HEK293 (cell line): Measurements from ENCODE around the gene DMD.

Experiments used
- CTCF ChIA-PET: fragments of 350-600 bp; formaldehyde crosslinking; extraction: SDS; loops from one replicate; lab custom pipeline; 2021; ENCODE audit warnings: antibody characterized with exemption; lab: Yijun Ruan, JAX
- POLR2A ChIA-PET: fragments of 300-600 bp; formaldehyde crosslinking; extraction: SDS; loops from one replicate; lab custom pipeline; 2020; ENCODE audit warnings: antibody characterized with exemption, inconsistent platforms; lab: Yijun Ruan, JAX
- H3K27ac ChIP-seq: fragments of 200-500 bp; sonication (Bioruptor generic); 2 replicates; pipeline ENCODE4 v1.5.1; 2014; ENCODE audit warnings: low read depth, low read length, control low read depth, inconsistent platforms; ENCODE audit errors: extremely low read depth
- H3K36me3 ChIP-seq, 2 experiments: fragments of 200-500 bp in 1 of 2; sonication (Bioruptor generic) in 1 of 2; 1 replicate in 1 of 2; 2 replicates in 1 of 2; pipeline ENCODE4 v1.5.1; 2014 to 2017; ENCODE audit warnings: inconsistent platforms in 2 of 2, low read length in 2 of 2; ENCODE audit not compliant: control insufficient read depth in 2 of 2, insufficient read depth in 1 of 2
- H3K4me1 ChIP-seq: fragments of 200-500 bp; sonication (Bioruptor generic); 2 replicates; pipeline ENCODE4 v1.5.1; 2014; ENCODE audit warnings: mild to moderate bottlenecking, low read length, inconsistent platforms; ENCODE audit not compliant: control insufficient read depth, insufficient read depth
- H3K4me3 ChIP-seq: 2 replicates; pipeline ENCODE4 v1.5.1; 2011; ENCODE audit warnings: low read depth, mild to moderate bottlenecking, control low read depth, low read length, moderate library complexity
- H3K9me3 ChIP-seq: fragments of 200-500 bp; sonication (Bioruptor generic); 2 replicates; pipeline ENCODE4 v1.5.1; 2014; ENCODE audit warnings: low read depth, low read length, inconsistent platforms; ENCODE audit not compliant: control insufficient read depth, insufficient read depth
- BCL11B ChIP-seq: fragments of 450-650 bp; formaldehyde crosslinking; IDR thresholded peaks from 2 replicates; pipeline ENCODE4 v1.5.1; 2016; ENCODE audit warnings: low read depth, missing biosample characterization, missing genetic modification characterization
- FEZF1 ChIP-seq: fragments of 450-650 bp; formaldehyde crosslinking; IDR thresholded peaks from 2 replicates; pipeline ENCODE4 v1.5.1; 2016; ENCODE audit warnings: missing biosample characterization, missing genetic modification characterization
- RBAK ChIP-seq: fragments of 450-650 bp; formaldehyde crosslinking; IDR thresholded peaks from 2 replicates; pipeline ENCODE4 v1.5.1; 2016; ENCODE audit warnings: missing biosample characterization, missing genetic modification characterization
- ZFP37 ChIP-seq: fragments of 450-650 bp; formaldehyde crosslinking; IDR thresholded peaks from 2 replicates; pipeline ENCODE4 v1.5.1; 2016; ENCODE audit warnings: missing biosample characterization, missing genetic modification characterization
- ZNF114 ChIP-seq: fragments of 450-650 bp; formaldehyde crosslinking; IDR thresholded peaks from 2 replicates; pipeline ENCODE4 v1.5.0; 2017; ENCODE audit warnings: missing biosample characterization, missing genetic modification characterization
- ZNF174 ChIP-seq: fragments of 450-650 bp; formaldehyde crosslinking; IDR thresholded peaks from 2 replicates; pipeline ENCODE4 v1.5.0; 2017; ENCODE audit warnings: missing biosample characterization, mild to moderate bottlenecking, missing genetic modification characterization
- ZNF202 ChIP-seq: fragments of 450-650 bp; formaldehyde crosslinking; IDR thresholded peaks from 2 replicates; pipeline ENCODE4 v1.5.1; 2016; ENCODE audit warnings: missing biosample characterization, missing genetic modification characterization, borderline replicate concordance
- ZNF37A ChIP-seq: fragments of 450-650 bp; IDR thresholded peaks from 2 replicates; pipeline ENCODE4 v1.5.1; 2018; ENCODE audit warnings: missing biosample characterization, missing genetic modification characterization
- ZNF571 ChIP-seq: fragments of 450-650 bp; formaldehyde crosslinking; IDR thresholded peaks from 2 replicates; pipeline ENCODE4 v1.5.0; 2017; ENCODE audit warnings: missing biosample characterization, missing genetic modification characterization
- ZNF658 ChIP-seq: fragments of 450-650 bp; formaldehyde crosslinking; IDR thresholded peaks from 2 replicates; pipeline ENCODE4; 2016; ENCODE audit warnings: missing biosample characterization, missing genetic modification characterization
- ZNF791 ChIP-seq: fragments of 450-650 bp; formaldehyde crosslinking; IDR thresholded peaks from 2 replicates; pipeline ENCODE4 v1.5.1; 2016; ENCODE audit warnings: missing biosample characterization, missing genetic modification characterization
- TF ChIP-seq, protein P1 (sequence below): fragments of 450-650 bp; formaldehyde crosslinking; IDR thresholded peaks from 2 replicates; pipeline ENCODE4 v1.5.1; 2017; ENCODE audit warnings: missing biosample characterization, missing genetic modification characterization
- TF ChIP-seq, protein P2 (sequence below): fragments of 450-650 bp; formaldehyde crosslinking; optimal IDR thresholded peaks from 2 replicates; pipeline ENCODE3; 2016; ENCODE audit warnings: missing biosample characterization, mild to moderate bottlenecking, missing genetic modification characterization
- TF ChIP-seq, protein P3 (sequence below): fragments of 450-650 bp; IDR thresholded peaks from 2 replicates; pipeline ENCODE4 v1.5.1; 2018; ENCODE audit warnings: missing biosample characterization, mild to moderate bottlenecking, missing genetic modification characterization
- TF ChIP-seq, protein P4 (sequence below): fragments of 450-650 bp; formaldehyde crosslinking; IDR thresholded peaks from 2 replicates; pipeline ENCODE4 v1.5.1; 2016; ENCODE audit warnings: missing biosample characterization, missing genetic modification characterization
- TF ChIP-seq, protein P5 (sequence below): fragments of 450-650 bp; formaldehyde crosslinking; IDR thresholded peaks from 2 replicates; pipeline ENCODE4 v1.5.1; 2017; ENCODE audit warnings: missing biosample characterization, missing genetic modification characterization
- TF ChIP-seq, protein P6 (sequence below): fragments of 450-650 bp; formaldehyde crosslinking; IDR thresholded peaks from 2 replicates; pipeline ENCODE4 v1.5.1; 2016; ENCODE audit warnings: missing biosample characterization, missing genetic modification characterization, low read depth

Gene DMD

DNA sequence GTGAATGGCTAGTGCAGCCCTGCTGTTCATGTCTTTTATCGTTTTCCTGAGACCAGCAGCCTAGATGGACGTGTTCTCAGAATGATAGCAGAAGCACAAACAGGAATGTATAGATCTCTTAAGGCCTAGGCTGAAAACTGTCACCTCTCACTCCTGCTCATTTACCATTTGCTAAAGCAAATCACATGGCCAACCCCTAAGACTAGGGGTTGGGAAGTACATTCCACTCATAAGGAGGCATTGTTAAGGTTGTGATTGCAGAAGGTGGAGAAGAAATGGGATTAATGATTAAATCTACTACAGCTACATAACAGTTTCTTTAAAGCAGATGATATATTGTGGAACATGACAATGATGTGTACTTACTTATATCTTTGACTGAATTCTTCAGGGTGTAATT, 1602.7 kb downstream of the DMD start:
- Histone ChIP-seq H3K4me3 (no peak overlapping the region), H3K9me3 (no peaks in the 10 kb centered on the region), H3K4me1 (no peaks in the 10 kb centered on the region), H3K27ac (no peak overlapping the region), H3K36me3 (no peaks in the 10 kb centered on the region)
- POLR2A ChIA-PET, result no interaction called here
- TF ChIP-seq, protein P1, sequence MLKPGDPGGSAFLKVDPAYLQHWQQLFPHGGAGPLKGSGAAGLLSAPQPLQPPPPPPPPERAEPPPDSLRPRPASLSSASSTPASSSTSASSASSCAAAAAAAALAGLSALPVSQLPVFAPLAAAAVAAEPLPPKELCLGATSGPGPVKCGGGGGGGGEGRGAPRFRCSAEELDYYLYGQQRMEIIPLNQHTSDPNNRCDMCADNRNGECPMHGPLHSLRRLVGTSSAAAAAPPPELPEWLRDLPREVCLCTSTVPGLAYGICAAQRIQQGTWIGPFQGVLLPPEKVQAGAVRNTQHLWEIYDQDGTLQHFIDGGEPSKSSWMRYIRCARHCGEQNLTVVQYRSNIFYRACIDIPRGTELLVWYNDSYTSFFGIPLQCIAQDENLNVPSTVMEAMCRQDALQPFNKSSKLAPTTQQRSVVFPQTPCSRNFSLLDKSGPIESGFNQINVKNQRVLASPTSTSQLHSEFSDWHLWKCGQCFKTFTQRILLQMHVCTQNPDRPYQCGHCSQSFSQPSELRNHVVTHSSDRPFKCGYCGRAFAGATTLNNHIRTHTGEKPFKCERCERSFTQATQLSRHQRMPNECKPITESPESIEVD (tag by site-specific recombination), result no peak
- TF ChIP-seq, protein P2, sequence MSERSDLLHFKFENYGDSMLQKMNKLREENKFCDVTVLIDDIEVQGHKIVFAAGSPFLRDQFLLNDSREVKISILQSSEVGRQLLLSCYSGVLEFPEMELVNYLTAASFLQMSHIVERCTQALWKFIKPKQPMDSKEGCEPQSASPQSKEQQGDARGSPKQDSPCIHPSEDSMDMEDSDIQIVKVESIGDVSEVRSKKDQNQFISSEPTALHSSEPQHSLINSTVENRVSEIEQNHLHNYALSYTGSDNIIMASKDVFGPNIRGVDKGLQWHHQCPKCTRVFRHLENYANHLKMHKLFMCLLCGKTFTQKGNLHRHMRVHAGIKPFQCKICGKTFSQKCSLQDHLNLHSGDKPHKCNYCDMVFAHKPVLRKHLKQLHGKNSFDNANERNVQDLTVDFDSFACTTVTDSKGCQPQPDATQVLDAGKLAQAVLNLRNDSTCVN (tag by site-specific recombination), result no peak
- TF ChIP-seq, protein P3, sequence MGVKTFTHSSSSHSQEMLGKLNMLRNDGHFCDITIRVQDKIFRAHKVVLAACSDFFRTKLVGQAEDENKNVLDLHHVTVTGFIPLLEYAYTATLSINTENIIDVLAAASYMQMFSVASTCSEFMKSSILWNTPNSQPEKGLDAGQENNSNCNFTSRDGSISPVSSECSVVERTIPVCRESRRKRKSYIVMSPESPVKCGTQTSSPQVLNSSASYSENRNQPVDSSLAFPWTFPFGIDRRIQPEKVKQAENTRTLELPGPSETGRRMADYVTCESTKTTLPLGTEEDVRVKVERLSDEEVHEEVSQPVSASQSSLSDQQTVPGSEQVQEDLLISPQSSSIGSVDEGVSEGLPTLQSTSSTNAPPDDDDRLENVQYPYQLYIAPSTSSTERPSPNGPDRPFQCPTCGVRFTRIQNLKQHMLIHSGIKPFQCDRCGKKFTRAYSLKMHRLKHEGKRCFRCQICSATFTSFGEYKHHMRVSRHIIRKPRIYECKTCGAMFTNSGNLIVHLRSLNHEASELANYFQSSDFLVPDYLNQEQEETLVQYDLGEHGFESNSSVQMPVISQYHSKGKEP (tag by site-specific recombination), result no peak
- TF ChIP-seq RBAK (tag by site-specific recombination) (no peak), ZNF114 (tag by site-specific recombination) (no peak), ZFP37 (no peak), BCL11B (tag by site-specific recombination) (no peak), FEZF1 (tag by site-specific recombination) (no peak), ZNF37A (tag by site-specific recombination) (no peak), ZNF571 (tag by site-specific recombination) (no peak)
- TF ChIP-seq, protein P4, sequence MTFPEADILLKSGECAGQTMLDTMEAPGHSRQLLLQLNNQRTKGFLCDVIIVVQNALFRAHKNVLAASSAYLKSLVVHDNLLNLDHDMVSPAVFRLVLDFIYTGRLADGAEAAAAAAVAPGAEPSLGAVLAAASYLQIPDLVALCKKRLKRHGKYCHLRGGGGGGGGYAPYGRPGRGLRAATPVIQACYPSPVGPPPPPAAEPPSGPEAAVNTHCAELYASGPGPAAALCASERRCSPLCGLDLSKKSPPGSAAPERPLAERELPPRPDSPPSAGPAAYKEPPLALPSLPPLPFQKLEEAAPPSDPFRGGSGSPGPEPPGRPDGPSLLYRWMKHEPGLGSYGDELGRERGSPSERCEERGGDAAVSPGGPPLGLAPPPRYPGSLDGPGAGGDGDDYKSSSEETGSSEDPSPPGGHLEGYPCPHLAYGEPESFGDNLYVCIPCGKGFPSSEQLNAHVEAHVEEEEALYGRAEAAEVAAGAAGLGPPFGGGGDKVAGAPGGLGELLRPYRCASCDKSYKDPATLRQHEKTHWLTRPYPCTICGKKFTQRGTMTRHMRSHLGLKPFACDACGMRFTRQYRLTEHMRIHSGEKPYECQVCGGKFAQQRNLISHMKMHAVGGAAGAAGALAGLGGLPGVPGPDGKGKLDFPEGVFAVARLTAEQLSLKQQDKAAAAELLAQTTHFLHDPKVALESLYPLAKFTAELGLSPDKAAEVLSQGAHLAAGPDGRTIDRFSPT (tag by site-specific recombination), result no peak
- TF ChIP-seq, protein P5, sequence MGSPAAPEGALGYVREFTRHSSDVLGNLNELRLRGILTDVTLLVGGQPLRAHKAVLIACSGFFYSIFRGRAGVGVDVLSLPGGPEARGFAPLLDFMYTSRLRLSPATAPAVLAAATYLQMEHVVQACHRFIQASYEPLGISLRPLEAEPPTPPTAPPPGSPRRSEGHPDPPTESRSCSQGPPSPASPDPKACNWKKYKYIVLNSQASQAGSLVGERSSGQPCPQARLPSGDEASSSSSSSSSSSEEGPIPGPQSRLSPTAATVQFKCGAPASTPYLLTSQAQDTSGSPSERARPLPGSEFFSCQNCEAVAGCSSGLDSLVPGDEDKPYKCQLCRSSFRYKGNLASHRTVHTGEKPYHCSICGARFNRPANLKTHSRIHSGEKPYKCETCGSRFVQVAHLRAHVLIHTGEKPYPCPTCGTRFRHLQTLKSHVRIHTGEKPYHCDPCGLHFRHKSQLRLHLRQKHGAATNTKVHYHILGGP (tag by site-specific recombination), result no peak
- CTCF ChIA-PET, result no interaction called here

DNA sequence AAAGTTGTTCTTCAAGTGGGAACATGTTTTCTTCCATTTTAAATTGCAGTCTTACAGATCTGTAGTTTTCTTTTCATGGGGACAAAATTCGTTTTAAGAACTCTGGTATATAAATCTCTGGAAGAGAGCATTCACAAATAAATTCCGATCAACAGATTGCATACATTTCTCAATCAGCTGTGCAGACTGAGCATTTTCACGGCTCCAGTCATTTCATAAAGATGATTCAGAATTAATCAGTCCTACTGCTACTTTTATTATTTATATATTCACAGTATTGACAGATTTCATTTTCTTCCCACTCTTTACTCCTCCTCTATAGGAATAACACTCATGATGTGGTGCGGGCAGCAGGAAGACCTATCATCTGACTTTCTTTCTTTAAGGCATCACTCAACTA, 1604.6 kb downstream of the DMD start:
- ChIA-PET CTCF (no interaction called here), POLR2A (no interaction called here)
- H3K4me3 ChIP-seq, result no peak overlapping the region
- peaks cover 3% of the 10 kb centered on the region; the same call in 1 of the 2 replicates for H3K4me1 ChIP-seq
- H3K27ac ChIP-seq, result no peak overlapping the region
- TF ChIP-seq ZNF174 (tag by site-specific recombination) (no peak), ZNF658 (no peak), ZNF791 (tag by site-specific recombination) (no peak), ZNF202 (tag by site-specific recombination) (no peak)
- TF ChIP-seq, protein P6, sequence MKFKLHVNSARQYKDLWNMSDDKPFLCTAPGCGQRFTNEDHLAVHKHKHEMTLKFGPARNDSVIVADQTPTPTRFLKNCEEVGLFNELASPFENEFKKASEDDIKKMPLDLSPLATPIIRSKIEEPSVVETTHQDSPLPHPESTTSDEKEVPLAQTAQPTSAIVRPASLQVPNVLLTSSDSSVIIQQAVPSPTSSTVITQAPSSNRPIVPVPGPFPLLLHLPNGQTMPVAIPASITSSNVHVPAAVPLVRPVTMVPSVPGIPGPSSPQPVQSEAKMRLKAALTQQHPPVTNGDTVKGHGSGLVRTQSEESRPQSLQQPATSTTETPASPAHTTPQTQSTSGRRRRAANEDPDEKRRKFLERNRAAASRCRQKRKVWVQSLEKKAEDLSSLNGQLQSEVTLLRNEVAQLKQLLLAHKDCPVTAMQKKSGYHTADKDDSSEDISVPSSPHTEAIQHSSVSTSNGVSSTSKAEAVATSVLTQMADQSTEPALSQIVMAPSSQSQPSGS (tag by site-specific recombination), result no peak
- H3K9me3 ChIP-seq, result no peaks in the 10 kb centered on the region
- H3K36me3 ChIP-seq, result no peaks in the 10 kb centered on the region
